Osteoblast (primary cell): ENCODE results near the gene ADCYAP1R1. TPM values are rescaled to one million over a fixed set of nuclear protein-coding genes. Genes with fewer than 3 reads are reported as not detected.

Experiments
- DNase-seq: peaks from one replicate; pipeline ENCODE4 v3.0.0; 2011; ENCODE audit warnings: low spot score, mixed read lengths; ENCODE audit not compliant: insufficient read length; ENCODE audit errors: missing footprints
- H2AFZ ChIP-seq: 2 replicates; pipeline ENCODE4 v1.6.0; 2011; ENCODE audit warnings: mild to moderate bottlenecking, low read length
- H3K27ac ChIP-seq: 2 replicates; pipeline ENCODE4 v1.5.1; 2011; ENCODE audit warnings: mild to moderate bottlenecking, low read depth, low read length, moderate library complexity
- H3K27me3 ChIP-seq: 2 replicates; pipeline ENCODE4 v1.6.0; 2012; ENCODE audit warnings: mild to moderate bottlenecking, control low read depth, inconsistent platforms, low read length, moderate library complexity; ENCODE audit not compliant: insufficient read depth
- H3K36me3 ChIP-seq: 2 replicates; pipeline ENCODE4 v1.5.1; 2011; ENCODE audit warnings: mild to moderate bottlenecking, low read length, control low read depth, moderate library complexity; ENCODE audit not compliant: insufficient read depth
- H3K4me1 ChIP-seq: 2 replicates; pipeline ENCODE4 v1.5.1; 2011; ENCODE audit warnings: mild to moderate bottlenecking, low read length, control low read depth, moderate library complexity; ENCODE audit not compliant: insufficient read depth
- H3K4me2 ChIP-seq: 2 replicates; pipeline ENCODE4 v1.6.0; 2011; ENCODE audit warnings: mild to moderate bottlenecking, low read length; ENCODE audit not compliant: insufficient read depth
- H3K4me3 ChIP-seq: fragments of 200-600 bp; sonication (generic); 3 replicates; pipeline ENCODE4 v1.5.1; 2012; ENCODE audit warnings: mild to moderate bottlenecking, low read length, inconsistent platforms; ENCODE audit not compliant: insufficient read depth
- H3K79me2 ChIP-seq: 2 replicates; pipeline ENCODE4 v1.6.0; 2012; ENCODE audit warnings: mild to moderate bottlenecking, low read length, control low read depth, inconsistent platforms; ENCODE audit not compliant: insufficient read depth
- H3K9me3 ChIP-seq: 2 replicates; pipeline ENCODE4 v1.5.1; 2011; ENCODE audit warnings: low read depth, low read length, control low read depth
- H4K20me1 ChIP-seq: 2 replicates; pipeline ENCODE4 v1.6.0; 2012; ENCODE audit warnings: mild to moderate bottlenecking, low read length, control low read depth; ENCODE audit not compliant: insufficient read depth
- CTCF ChIP-seq: IDR thresholded peaks from 2 replicates; pipeline ENCODE4 v1.5.1; 2011; ENCODE audit warnings: mild to moderate bottlenecking, low read depth, low read length, moderate library complexity; ENCODE audit errors: extremely low read depth
- total RNA-seq: library from RNA; depleted of rRNA; stranded (reverse); fragments of >200 nt; gene quantifications from 2 replicates; pipeline ENCODE4 v1.2.3, GENCODE V29; 2012

Gene ADCYAP1R1
- total RNA-seq, 1 donor = not detected

- no peaks in the 10 kb centered on the region for H3K9me3 ChIP-seq
- H3K4me1 ChIP-seq = no peaks in the 10 kb centered on the region
- DNase-seq = peak; percentile 56
- H3K4me3 ChIP-seq = no peak overlapping the region
- no peak overlapping the region for H2AFZ ChIP-seq
- no peak overlapping the region for H3K27ac ChIP-seq
- no peak overlapping the region for H3K4me2 ChIP-seq
- H3K27me3 ChIP-seq = peaks cover 5% of the 10 kb centered on the region
- no peaks in the 10 kb centered on the region for H3K36me3 ChIP-seq
- TF ChIP-seq CTCF = no peak
- no peaks in the 10 kb centered on the region for H4K20me1 ChIP-seq
- no peaks in the 10 kb centered on the region for H3K79me2 ChIP-seq
These were observed 19.0 kb downstream of the ADCYAP1R1 start for GRCh38 chr7:31070991-31071644.

- TF ChIP-seq CTCF = no peak
- DNase-seq = no peak
- H3K36me3 ChIP-seq = no peaks in the 10 kb centered on the region
These were observed 19.5 kb downstream of the ADCYAP1R1 start for GRCh38 chr7:31071645-31072029.

GRCh38 chr7:31073326-31074119 is 21.4 kb downstream of the ADCYAP1R1 start:
- no peak overlapping the region for H3K4me3 ChIP-seq
- H3K4me1 ChIP-seq = no peaks in the 10 kb centered on the region

More at GRCh38 chr7:31071645-31072029, 19.5 kb downstream of the ADCYAP1R1 start:
- H3K4me1 ChIP-seq = no peaks in the 10 kb centered on the region
- H3K4me3 ChIP-seq = no peak overlapping the region
- no peaks in the 10 kb centered on the region for H3K79me2 ChIP-seq
- peaks cover 5% of the 10 kb centered on the region for H3K27me3 ChIP-seq
- no peaks in the 10 kb centered on the region for H4K20me1 ChIP-seq
- no peak overlapping the region for H3K4me2 ChIP-seq
- H3K27ac ChIP-seq = no peak overlapping the region
- no peak overlapping the region for H2AFZ ChIP-seq
- no peaks in the 10 kb centered on the region for H3K9me3 ChIP-seq

More at GRCh38 chr7:31073326-31074119, 21.4 kb downstream of the ADCYAP1R1 start:
- no peak overlapping the region for H3K27ac ChIP-seq
- H3K27me3 ChIP-seq = peaks cover 5% of the 10 kb centered on the region
- no peaks in the 10 kb centered on the region for H3K36me3 ChIP-seq
- no peaks in the 10 kb centered on the region for H3K9me3 ChIP-seq
- no peak overlapping the region for H2AFZ ChIP-seq
- no peaks in the 10 kb centered on the region for H3K79me2 ChIP-seq
- H4K20me1 ChIP-seq = no peaks in the 10 kb centered on the region
- DNase-seq = no peak
- TF ChIP-seq CTCF = no peak
- H3K4me2 ChIP-seq = no peak overlapping the region
